ENCODE data around the gene IMPA2. TPM values are rescaled to one million over a fixed set of nuclear protein-coding genes. Genes with fewer than 3 reads are reported as not detected.

IMPA2 gene
- total and polyA plus RNA-seq, 2 of the 13 experiments (the other 11 are each of a cell fraction or from before 2014, with no cell fraction given): 37.8 to 71.8 TPM

DNA sequence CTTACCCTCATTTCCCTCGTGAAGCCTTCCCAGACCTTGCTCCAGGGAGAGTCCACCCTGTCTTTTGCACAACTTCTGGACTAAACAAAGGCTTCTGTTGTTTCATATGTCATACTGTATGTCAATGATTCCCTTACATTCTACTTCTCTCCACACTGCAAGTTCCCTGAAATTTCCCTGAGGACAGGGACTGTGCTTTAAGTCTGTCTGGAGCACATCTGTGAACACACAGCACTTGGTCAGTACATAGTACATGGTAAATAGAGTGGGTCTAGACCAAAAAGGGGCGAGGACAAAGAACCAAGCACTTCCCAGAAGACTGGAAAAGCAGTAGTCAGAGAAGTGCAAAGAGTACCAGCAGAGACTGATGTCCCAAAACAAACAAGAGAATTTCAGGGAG, 23.7 kb upstream of the IMPA2 start (continued):
- TF ChIP-seq, protein P1, sequence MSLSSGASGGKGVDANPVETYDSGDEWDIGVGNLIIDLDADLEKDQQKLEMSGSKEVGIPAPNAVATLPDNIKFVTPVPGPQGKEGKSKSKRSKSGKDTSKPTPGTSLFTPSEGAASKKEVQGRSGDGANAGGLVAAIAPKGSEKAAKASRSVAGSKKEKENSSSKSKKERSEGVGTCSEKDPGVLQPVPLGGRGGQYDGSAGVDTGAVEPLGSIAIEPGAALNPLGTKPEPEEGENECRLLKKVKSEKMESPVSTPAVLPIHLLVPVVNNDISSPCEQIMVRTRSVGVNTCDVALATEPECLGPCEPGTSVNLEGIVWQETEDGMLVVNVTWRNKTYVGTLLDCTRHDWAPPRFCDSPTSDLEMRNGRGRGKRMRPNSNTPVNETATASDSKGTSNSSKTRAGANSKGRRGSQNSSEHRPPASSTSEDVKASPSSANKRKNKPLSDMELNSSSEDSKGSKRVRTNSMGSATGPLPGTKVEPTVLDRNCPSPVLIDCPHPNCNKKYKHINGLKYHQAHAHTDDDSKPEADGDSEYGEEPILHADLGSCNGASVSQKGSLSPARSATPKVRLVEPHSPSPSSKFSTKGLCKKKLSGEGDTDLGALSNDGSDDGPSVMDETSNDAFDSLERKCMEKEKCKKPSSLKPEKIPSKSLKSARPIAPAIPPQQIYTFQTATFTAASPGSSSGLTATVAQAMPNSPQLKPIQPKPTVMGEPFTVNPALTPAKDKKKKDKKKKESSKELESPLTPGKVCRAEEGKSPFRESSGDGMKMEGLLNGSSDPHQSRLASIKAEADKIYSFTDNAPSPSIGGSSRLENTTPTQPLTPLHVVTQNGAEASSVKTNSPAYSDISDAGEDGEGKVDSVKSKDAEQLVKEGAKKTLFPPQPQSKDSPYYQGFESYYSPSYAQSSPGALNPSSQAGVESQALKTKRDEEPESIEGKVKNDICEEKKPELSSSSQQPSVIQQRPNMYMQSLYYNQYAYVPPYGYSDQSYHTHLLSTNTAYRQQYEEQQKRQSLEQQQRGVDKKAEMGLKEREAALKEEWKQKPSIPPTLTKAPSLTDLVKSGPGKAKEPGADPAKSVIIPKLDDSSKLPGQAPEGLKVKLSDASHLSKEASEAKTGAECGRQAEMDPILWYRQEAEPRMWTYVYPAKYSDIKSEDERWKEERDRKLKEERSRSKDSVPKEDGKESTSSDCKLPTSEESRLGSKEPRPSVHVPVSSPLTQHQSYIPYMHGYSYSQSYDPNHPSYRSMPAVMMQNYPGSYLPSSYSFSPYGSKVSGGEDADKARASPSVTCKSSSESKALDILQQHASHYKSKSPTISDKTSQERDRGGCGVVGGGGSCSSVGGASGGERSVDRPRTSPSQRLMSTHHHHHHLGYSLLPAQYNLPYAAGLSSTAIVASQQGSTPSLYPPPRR (CRISPR knock-in tag; IDR thresholded peaks at IDR 0.05; ENCODE audit: borderline replicate concordance): no peak
- TF ChIP-seq MTA1 (CRISPR knock-in tag; IDR thresholded peaks at IDR 0.05; ENCODE audit: borderline replicate concordance) (no peak), CAMTA2 (CRISPR knock-in tag; IDR thresholded peaks at IDR 0.05; ENCODE audit: borderline replicate concordance) (no peak), FOXA1 (IDR thresholded peaks at IDR 0.05) (no peak), FOXA1 (CRISPR knock-in tag; IDR thresholded peaks at IDR 0.05) (peak; percentile 33), ZNF451 (CRISPR knock-in tag; IDR thresholded peaks at IDR 0.05) (no peak), ZNF552 (CRISPR knock-in tag; IDR thresholded peaks at IDR 0.05; ENCODE audit: borderline replicate concordance) (no peak), SUZ12 (IDR thresholded peaks at IDR 0.05; ENCODE audit: low read depth, low read length) (no peak), KDM6A (CRISPR knock-in tag; IDR thresholded peaks at IDR 0.05; ENCODE audit: low read depth) (no peak), ZSCAN29 (CRISPR knock-in tag; conservative IDR thresholded peaks at IDR 0.05) (no peak), SATB2 (CRISPR knock-in tag; IDR thresholded peaks at IDR 0.05) (no peak), RXRA (CRISPR knock-in tag; IDR thresholded peaks at IDR 0.05) (no peak), ZBTB1 (CRISPR knock-in tag; IDR thresholded peaks at IDR 0.05; ENCODE audit: borderline replicate concordance) (no peak), E2F2 (CRISPR knock-in tag; IDR thresholded peaks at IDR 0.05; ENCODE audit: borderline replicate concordance) (no peak), ZNF710 (CRISPR knock-in tag; IDR thresholded peaks at IDR 0.05; ENCODE audit: borderline replicate concordance) (no peak), ZNF563 (CRISPR knock-in tag; IDR thresholded peaks at IDR 0.05) (no peak), EZH2 (conservative IDR thresholded peaks at IDR 0.05; ENCODE audit: low read depth, low read length) (no peak), SP5 (CRISPR knock-in tag; IDR thresholded peaks at IDR 0.05; ENCODE audit: borderline replicate concordance, low read depth) (0 out of 2 replicates have a peak, but pooled peaks have one; percentile 36), CREM (IDR thresholded peaks at IDR 0.05) (peak; percentile 23; the same call in 1 of the 2 replicates), CREM (CRISPR knock-in tag; IDR thresholded peaks at IDR 0.05) (no peak), MTF1 (CRISPR knock-in tag; IDR thresholded peaks at IDR 0.05) (no peak), YY1 (IDR thresholded peaks at IDR 0.05; ENCODE audit: insufficient read depth, insufficient replicate concordance, low read depth, low read length) (no peak), ASH2L (IDR thresholded peaks at IDR 0.05; ENCODE audit: insufficient read length, low read depth, low read length) (peak; percentile 49)
- TF ChIP-seq, protein P2, sequence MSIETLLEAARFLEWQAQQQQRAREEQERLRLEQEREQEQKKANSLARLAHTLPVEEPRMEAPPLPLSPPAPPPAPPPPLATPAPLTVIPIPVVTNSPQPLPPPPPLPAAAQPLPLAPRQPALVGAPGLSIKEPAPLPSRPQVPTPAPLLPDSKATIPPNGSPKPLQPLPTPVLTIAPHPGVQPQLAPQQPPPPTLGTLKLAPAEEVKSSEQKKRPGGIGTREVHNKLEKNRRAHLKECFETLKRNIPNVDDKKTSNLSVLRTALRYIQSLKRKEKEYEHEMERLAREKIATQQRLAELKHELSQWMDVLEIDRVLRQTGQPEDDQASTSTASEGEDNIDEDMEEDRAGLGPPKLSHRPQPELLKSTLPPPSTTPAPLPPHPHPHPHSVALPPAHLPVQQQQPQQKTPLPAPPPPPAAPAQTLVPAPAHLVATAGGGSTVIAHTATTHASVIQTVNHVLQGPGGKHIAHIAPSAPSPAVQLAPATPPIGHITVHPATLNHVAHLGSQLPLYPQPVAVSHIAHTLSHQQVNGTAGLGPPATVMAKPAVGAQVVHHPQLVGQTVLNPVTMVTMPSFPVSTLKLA (IDR thresholded peaks at IDR 0.05): no peak

Measured in HepG2 (cell line).